NAMALWA (cell line): ENCODE measurements around the gene HOXB1.
"Not testable (repeated sequence)": the region's sequence is repeated elsewhere in the genome, so short reads cannot be mapped to it uniquely, and the experiment has no call there.

Source experiments
- DNase-seq: peaks from one replicate; pipeline ENCODE4 v3.0.0-alpha.2; 2015; ENCODE audit warnings: low spot score

HOXB1 gene

GRCh38 chr17:48519427-48519826 is 11.4 kb downstream of the HOXB1 start:
- DNase-seq = no peak

GRCh38 chr17:48517478-48517877 is 13.3 kb downstream of the HOXB1 start:
- DNase-seq = no peak

DNA sequence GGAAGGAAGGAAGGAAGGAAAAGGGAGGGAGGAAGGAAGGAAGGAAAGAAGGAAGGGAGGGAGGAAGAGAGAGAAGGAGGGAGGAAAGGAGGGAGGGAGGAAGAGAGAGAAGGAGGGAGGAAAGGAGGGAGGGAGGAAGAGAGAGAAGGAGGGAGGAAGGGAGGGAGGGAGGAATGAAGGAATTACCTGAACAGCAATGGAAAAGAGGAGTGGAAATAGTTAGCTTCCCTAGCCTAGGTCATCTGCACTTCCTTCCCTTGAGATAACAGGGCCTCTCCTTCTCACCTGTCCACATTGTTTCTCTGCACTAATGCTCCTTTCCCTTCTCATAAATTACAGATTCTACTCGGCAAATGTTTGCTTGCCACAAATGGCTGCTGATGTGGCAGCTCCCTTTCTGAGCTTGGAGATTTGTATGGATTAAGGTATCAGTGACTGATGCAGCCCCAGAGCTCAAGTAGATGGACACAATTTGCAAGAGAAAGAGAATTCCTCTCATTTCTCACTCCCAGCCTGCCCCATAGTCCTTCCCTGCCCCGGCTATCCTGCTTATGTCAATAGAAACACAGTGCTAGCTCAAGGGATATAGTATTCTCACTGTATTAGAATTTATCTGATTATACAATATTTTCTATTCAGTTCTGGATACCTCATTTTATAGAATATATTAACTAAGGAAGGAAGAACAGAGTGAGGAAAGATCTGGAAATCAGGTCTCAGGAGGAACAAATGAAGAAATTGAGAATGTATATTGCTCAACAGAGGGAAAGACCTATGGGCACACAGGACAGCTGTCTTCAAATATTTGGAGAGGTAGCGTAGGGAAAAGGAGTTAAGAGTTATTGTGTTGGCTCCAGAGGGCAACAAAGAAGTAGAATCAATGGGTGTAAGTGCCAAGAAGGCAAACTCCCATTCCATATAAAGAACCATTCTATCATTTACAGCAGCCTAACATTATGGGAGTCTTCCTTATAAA is 14.6 kb downstream of the HOXB1 start:
- no peak for DNase-seq

GRCh38 chr17:48514477-48514876 is 16.3 kb downstream of the HOXB1 start:
- DNase-seq = no peak

- no peak for DNase-seq
Observed at GRCh38 chr17:48513666-48514455, 16.9 kb downstream of the HOXB1 start.

DNA sequence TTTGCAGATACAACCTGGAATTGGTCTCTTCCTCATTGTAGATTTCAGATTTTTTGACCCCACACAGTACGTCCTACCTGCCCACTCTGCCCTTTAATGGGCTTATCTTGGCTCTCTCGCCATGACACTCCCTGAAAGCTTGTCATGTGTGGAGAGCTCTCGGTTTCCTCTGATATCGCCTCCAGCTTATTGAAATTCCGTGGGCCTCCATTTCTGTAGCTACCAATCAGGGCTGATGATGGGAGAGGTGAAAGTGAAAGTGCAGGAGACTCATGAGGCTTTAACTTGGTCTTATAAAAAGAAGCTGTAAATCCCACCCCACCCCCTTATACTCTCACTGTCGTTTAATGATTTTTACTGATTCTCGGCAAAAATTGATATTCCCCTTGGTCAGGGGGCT is 17.7 kb downstream of the HOXB1 start:
- no peak for DNase-seq

DNA sequence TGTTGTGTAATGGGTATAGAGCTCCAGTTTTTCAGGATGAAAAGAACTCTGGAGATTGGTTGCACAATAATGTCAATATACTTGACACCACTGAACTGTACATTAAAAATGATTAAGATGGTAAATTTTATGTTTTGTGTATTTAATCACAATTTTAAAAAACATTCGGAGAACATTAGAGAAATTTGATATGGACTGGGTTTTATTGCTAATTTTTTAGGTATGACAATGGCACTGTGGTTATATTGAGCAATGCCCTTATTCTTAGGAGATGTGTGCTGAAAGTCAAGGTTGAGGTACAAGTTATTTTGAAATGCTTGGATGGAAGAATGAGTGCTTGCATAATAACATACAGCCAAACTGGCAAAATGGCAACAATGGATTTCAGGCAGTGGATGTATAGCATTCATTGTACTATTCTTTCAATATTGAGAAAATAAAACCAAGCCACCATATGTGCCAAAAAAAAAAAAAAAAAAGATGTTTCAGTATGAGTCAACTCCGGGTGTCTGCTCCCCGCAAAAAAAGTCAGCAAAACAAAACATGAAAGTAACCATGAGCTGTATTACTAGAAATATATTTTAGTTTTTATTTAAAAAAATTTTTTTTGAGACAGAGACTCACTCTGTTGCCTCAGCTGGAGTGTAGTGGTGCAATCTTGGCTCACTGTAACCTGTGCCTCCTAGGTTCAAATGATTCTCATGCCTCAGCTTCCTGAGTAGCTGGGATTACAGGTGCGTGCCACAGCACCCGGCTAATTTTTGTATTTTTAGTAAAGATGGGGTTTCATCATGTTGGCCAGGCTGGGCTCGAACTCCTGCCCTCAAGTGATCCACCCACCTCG is 19.8 kb downstream of the HOXB1 start:
- DNase-seq = no peak

- DNase-seq = no peak
Observed at GRCh38 chr17:48510381-48510760, 20.4 kb downstream of the HOXB1 start.

DNA sequence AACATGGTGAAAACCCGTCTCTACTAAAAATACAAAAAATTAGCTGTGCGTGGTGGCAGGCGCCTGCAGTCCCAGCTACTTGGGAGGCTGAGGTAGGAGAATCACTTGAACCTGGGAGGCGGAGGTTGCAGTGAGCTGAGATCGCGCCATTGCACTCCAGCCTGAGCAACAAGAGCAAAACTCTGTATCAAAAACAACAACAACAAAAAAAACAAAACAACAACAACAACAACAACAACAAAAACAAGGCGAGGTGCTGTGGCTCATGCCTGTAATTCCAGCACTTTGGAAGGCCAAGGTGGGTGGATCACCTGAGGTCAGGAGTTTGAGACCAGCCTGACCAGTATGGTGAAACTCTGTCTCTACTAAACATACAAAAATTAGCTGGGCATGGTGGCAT is 21.1 kb downstream of the HOXB1 start:
- DNase-seq = not testable (repeated sequence)

GRCh38 chr17:48506246-48506645 is 24.6 kb downstream of the HOXB1 start:
- no peak for DNase-seq

DNA sequence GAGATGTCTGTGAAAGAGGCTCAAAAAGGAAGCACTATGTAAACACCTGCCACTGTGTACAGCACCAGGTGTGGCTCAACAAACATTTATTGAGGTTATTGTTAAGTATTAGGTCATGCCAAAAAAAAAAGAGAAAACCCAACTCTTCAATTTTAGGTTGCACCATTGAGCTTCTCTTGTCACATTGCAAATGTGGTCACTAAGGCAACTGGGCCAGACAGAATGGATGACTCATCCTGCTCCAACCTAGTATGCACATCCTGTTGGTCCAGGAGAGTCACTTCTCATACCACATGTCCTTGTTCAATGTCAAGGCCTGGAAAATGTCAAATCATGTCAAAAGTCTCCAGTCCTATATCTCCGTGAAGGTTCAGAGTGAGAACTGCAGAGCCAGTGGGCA is 25.0 kb downstream of the HOXB1 start:
- no peak for DNase-seq

- no peak for DNase-seq
Observed at GRCh38 chr17:48504953-48505352, 25.9 kb downstream of the HOXB1 start.

GRCh38 chr17:48503747-48504146 is 27.1 kb downstream of the HOXB1 start:
- DNase-seq = no peak

DNA sequence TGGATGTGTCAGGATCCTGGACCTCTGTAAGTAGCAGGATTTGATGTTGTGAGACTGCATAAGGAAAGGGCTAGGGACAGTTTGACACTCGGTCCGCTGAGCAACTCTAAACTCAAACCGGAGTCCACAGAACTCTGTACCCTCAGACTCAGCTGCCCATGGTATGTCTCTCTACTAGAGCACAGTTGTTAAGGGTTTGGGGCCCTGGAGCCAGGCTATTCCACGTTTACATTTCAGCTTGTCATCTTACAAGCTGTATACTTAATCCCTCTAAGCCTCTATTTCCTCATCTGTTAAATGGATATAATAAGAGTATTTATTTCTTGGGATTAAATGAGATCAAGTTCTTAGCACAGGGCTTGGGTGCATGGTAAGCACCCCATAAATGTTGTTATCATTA is 27.9 kb downstream of the HOXB1 start:
- no peak for DNase-seq

DNA sequence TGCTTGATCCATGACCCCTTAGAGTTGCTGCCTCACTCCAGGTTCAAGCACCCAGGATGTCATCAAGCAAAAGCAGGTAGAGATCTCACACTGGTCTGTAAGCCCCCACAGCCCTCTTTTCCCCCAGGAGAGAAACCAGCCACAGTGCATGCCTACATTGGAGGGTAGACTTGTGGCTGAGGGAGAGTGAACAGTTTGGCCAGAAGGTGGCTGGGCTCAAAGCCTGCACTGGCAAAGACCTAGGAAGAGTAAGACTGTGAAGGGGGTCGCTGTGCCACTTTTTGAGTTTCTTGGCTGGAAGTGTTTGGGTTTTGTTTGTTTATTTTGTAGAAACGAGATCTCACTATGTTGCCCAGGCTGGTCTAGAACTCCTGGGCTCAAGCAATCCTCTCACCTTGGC is 28.5 kb downstream of the HOXB1 start:
- no peak for DNase-seq

- no peak for DNase-seq
Observed at GRCh38 chr17:48500435-48501426, 30.1 kb downstream of the HOXB1 start.

GRCh38 chr17:48499735-48500434 is 30.9 kb downstream of the HOXB1 start:
- DNase-seq = no peak

DNA sequence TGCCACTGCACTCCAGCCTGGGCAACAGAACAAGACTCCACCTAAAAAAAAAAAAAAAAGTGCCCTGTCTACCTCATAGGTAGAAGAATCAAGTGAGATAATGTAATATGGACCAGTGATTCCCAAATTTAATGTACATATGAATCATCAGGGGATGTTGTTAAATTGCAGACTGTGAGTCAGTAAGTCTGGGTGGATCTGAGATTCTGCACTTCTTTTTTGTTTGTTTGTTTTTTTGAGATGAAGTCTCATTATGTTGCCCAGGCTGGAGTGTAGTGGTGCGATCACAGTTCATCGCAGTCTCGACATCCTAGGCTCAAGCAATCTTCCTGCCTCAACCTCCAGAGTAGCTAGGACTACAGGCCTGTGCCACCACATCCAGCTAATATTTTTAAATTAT is 31.6 kb downstream of the HOXB1 start:
- DNase-seq = no peak

DNA sequence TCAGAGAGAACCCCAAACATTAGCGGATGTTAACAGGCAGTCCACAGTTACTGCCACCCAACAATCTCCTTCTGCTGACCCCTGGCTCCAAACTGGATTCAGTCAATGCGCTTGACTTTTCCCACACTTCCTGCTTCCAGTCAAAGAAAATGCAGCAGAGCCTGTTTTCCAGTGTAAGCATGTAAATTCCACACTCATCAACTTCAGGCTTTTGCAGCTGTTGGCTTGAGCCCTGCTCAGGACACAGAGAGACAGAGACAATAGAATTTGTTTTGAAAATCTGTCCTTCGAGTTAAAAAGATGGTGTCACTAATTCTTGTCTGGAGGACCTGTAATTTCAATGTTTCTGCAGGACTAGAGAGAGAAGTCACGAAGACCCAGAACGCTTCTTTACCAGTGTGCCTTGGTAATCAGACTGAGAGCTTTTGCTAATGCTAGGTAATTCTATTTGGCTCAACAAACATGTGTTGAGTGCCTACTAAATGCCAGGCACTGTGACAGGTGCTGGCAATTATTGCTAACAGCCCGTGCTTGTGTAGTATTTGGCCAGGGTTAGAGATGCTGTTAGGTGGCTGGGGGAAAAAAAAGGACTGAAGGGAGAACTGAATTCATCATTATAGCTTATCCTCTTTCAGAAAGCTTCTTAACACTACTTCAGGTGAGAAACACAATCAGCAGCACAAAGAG is 32.5 kb downstream of the HOXB1 start:
- no peak for DNase-seq

- DNase-seq = no peak
Observed at GRCh38 chr17:48497103-48497502, 33.7 kb downstream of the HOXB1 start.
